ENCODE measurements around the gene HIGD1A.

The HIGD1A gene

GRCh38 chr3:42849017-42849416, 44.7 kb upstream of the HIGD1A start:
- H3F3A ChIP-seq (ENCODE audit: insufficient read depth), result no peaks in the 10 kb centered on the region
- no peak overlapping the region for H3K4me2 ChIP-seq (ENCODE audit: low read depth, low read length, poor library complexity, severe bottlenecking)
- TF ChIP-seq EZH2phosphoT487 (conservative IDR thresholded peaks at IDR 0.05; ENCODE audit: low read length), result no peak
- TF ChIP-seq CTCF (IDR thresholded peaks at IDR 0.05; ENCODE audit: insufficient read depth, low read length, poor library complexity, severe bottlenecking), result no peak
- no peaks in the 10 kb centered on the region for H4K20me1 ChIP-seq (ENCODE audit: low read depth, low read length)
- no peaks in the 10 kb centered on the region for H3K9me2 ChIP-seq (replicated peaks; ENCODE audit: insufficient read depth, low read length)
- no peaks in the 10 kb centered on the region for H3K27me3 ChIP-seq (ENCODE audit: low read length)
- H3K36me3 ChIP-seq (ENCODE audit: low read length), result no peaks in the 10 kb centered on the region
- no peaks in the 10 kb centered on the region for H3K79me2 ChIP-seq (ENCODE audit: insufficient read depth, low read length)
- H3K9me3 ChIP-seq (ENCODE audit: insufficient read depth, low read length), result no peaks in the 10 kb centered on the region
- H2AFZ ChIP-seq (ENCODE audit: low read depth, low read length, severe bottlenecking), result no peak overlapping the region
- no peak overlapping the region for H3K9ac ChIP-seq (ENCODE audit: low read length)
- no peak overlapping the region for H3K4me3 ChIP-seq (ENCODE audit: insufficient read depth, low read length, poor library complexity, severe bottlenecking)
- no peak overlapping the region for H3K27ac ChIP-seq (ENCODE audit: low read depth, low read length)

- Histone ChIP-seq H3K9me2 (replicated peaks; ENCODE audit: insufficient read depth, low read length) (no peaks in the 10 kb centered on the region), H3K9ac (ENCODE audit: low read length) (no peak overlapping the region), H3K27ac (ENCODE audit: low read depth, low read length) (no peak overlapping the region), H2AFZ (ENCODE audit: low read depth, low read length, severe bottlenecking) (no peak overlapping the region), H4K20me1 (ENCODE audit: low read depth, low read length) (no peaks in the 10 kb centered on the region), H3K36me3 (ENCODE audit: low read length) (no peaks in the 10 kb centered on the region), H3F3A (ENCODE audit: insufficient read depth) (no peaks in the 10 kb centered on the region), H3K79me2 (ENCODE audit: insufficient read depth, low read length) (no peaks in the 10 kb centered on the region), H3K27me3 (ENCODE audit: low read length) (no peaks in the 10 kb centered on the region), H3K4me3 (ENCODE audit: insufficient read depth, low read length, poor library complexity, severe bottlenecking) (no peak overlapping the region), H3K9me3 (ENCODE audit: insufficient read depth, low read length) (no peaks in the 10 kb centered on the region), H3K4me2 (ENCODE audit: low read depth, low read length, poor library complexity, severe bottlenecking) (no peak overlapping the region)
- TF ChIP-seq EZH2phosphoT487 (conservative IDR thresholded peaks at IDR 0.05; ENCODE audit: low read length), result no peak
- no peak for TF ChIP-seq CTCF (IDR thresholded peaks at IDR 0.05; ENCODE audit: insufficient read depth, low read length, poor library complexity, severe bottlenecking)
Observed at GRCh38 chr3:42847731-42848130, 43.4 kb upstream of the HIGD1A start.

GRCh38 chr3:42846685-42847522, 42.6 kb upstream of the HIGD1A start:
- H4K20me1 ChIP-seq (ENCODE audit: low read depth, low read length), result no peaks in the 10 kb centered on the region
- no peak overlapping the region for H3K4me2 ChIP-seq (ENCODE audit: low read depth, low read length, poor library complexity, severe bottlenecking)
- no peak overlapping the region for H3K9ac ChIP-seq (ENCODE audit: low read length)
- H3K79me2 ChIP-seq (ENCODE audit: insufficient read depth, low read length), result no peaks in the 10 kb centered on the region
- no peak overlapping the region for H3K4me3 ChIP-seq (ENCODE audit: insufficient read depth, low read length, poor library complexity, severe bottlenecking)
- H2AFZ ChIP-seq (ENCODE audit: low read depth, low read length, severe bottlenecking), result no peak overlapping the region
- no peaks in the 10 kb centered on the region for H3K9me2 ChIP-seq (replicated peaks; ENCODE audit: insufficient read depth, low read length)
- no peak overlapping the region for H3K27ac ChIP-seq (ENCODE audit: low read depth, low read length)
- no peaks in the 10 kb centered on the region for H3K27me3 ChIP-seq (ENCODE audit: low read length)
- H3K9me3 ChIP-seq (ENCODE audit: insufficient read depth, low read length), result no peaks in the 10 kb centered on the region
- H3F3A ChIP-seq (ENCODE audit: insufficient read depth), result no peaks in the 10 kb centered on the region
- no peaks in the 10 kb centered on the region for H3K36me3 ChIP-seq (ENCODE audit: low read length)
- TF ChIP-seq EZH2phosphoT487 (conservative IDR thresholded peaks at IDR 0.05; ENCODE audit: low read length), result no peak
- TF ChIP-seq CTCF (IDR thresholded peaks at IDR 0.05; ENCODE audit: insufficient read depth, low read length, poor library complexity, severe bottlenecking), result no peak
